OCI-LY7 (cell line): ENCODE measurements around the gene NOX3. TPM values are rescaled to one million over a fixed set of nuclear protein-coding genes. Genes with fewer than 3 reads are reported as not detected.

Experiments used
- BruUV-seq: library from RNA; stranded (reverse); fragments of 400-500 nt; replicated peaks from 2 replicates; lab custom pipeline; 2021; lab: Mats Ljungman, UMichigan
- CTCF ChIA-PET: fragments of 300-600 bp; sonication (Branson Sonifier 250); formaldehyde crosslinking; loops from one replicate; lab custom pipeline; 2022; ENCODE audit warnings: antibody characterized with exemption; ENCODE audit not compliant: unreplicated experiment; lab: Charles Lee
- POLR2A ChIA-PET: fragments of 300-600 bp; sonication (Branson Sonifier 250); formaldehyde crosslinking; loops from one replicate; lab custom pipeline; 2022; ENCODE audit warnings: antibody characterized with exemption; lab: Charles Lee
- DNase-seq: peaks from one replicate; pipeline ENCODE4 v3.0.0-alpha.2; 2015; ENCODE audit warnings: low spot score
- H2AFZ ChIP-seq: fragments of 200-600 bp; sonication (generic), shearing (Covaris generic); 2 replicates; pipeline ENCODE4 v1.6.1; 2014; ENCODE audit warnings: mild to moderate bottlenecking, antibody characterized with exemption, low read length, moderate library complexity
- H3K27ac ChIP-seq: fragments of 200-600 bp; sonication (generic); 2 replicates; pipeline ENCODE4 v1.5.1; 2014; ENCODE audit warnings: mixed run types, low read depth, mild to moderate bottlenecking, moderate library complexity, low read length, inconsistent platforms; ENCODE audit not compliant: poor library complexity, severe bottlenecking
- H3K36me3 ChIP-seq: fragments of 200-600 bp; sonication (generic); 2 replicates; pipeline ENCODE4 v1.6.1; 2014; ENCODE audit warnings: mild to moderate bottlenecking, antibody characterized with exemption, low read length, moderate library complexity, mixed read lengths; ENCODE audit not compliant: insufficient read depth
- H3K4me1 ChIP-seq: fragments of 200-600 bp; sonication (generic); 2 replicates; pipeline ENCODE4 v1.5.1; 2014; ENCODE audit warnings: mild to moderate bottlenecking, low read length; ENCODE audit not compliant: insufficient read depth, poor library complexity, severe bottlenecking
- H3K4me2 ChIP-seq: fragments of 200-600 bp; sonication (generic); 2 replicates; pipeline ENCODE4 v1.6.1; 2014; ENCODE audit warnings: mild to moderate bottlenecking, low read length
- H3K4me3 ChIP-seq: fragments of 200-600 bp; sonication (generic); 2 replicates; pipeline ENCODE4 v1.5.1; 2014; ENCODE audit warnings: mild to moderate bottlenecking, low read depth, low read length; ENCODE audit not compliant: poor library complexity, severe bottlenecking
- H3K79me2 ChIP-seq: fragments of 200-600 bp; sonication (generic); 2 replicates; pipeline ENCODE4 v1.6.1; 2016; ENCODE audit warnings: low read depth, mild to moderate bottlenecking, low read length, moderate library complexity, mixed read lengths; ENCODE audit not compliant: insufficient read depth
- H3K9me2 ChIP-seq: fragments of 200-600 bp; sonication (generic); 2 replicates; pipeline ENCODE4 v1.6.1; 2016; ENCODE audit warnings: mild to moderate bottlenecking, low read length, mixed read lengths; ENCODE audit not compliant: insufficient read depth
- H3K9me3 ChIP-seq: fragments of 200-600 bp; sonication (generic); 2 replicates; pipeline ENCODE4 v1.6.1; 2014; ENCODE audit warnings: mild to moderate bottlenecking, mixed run types, low read length, mixed read lengths
- H4K20me1 ChIP-seq: fragments of 200-600 bp; sonication (generic); 2 replicates; pipeline ENCODE4 v1.6.1; 2014; ENCODE audit warnings: mild to moderate bottlenecking, antibody characterized with exemption, low read length, moderate library complexity, mixed read lengths; ENCODE audit not compliant: insufficient read depth
- CTCF ChIP-seq: fragments of 200-600 bp; sonication (generic); conservative IDR thresholded peaks from 2 replicates; pipeline ENCODE4 v1.5.1; 2014; ENCODE audit warnings: mild to moderate bottlenecking, antibody characterized with exemption, low read length, moderate library complexity, mixed read lengths
- EZH2phosphoT487 ChIP-seq: fragments of 200-600 bp; sonication (generic); IDR thresholded peaks from 2 replicates; pipeline ENCODE4 v1.6.1; 2018; ENCODE audit warnings: low read depth, borderline replicate concordance, mild to moderate bottlenecking, mixed run types, antibody characterized with exemption, low read length, moderate library complexity, mixed read lengths
- intact Hi-C: fragments of 100-400 bp; cut with micrococcal nuclease; formaldehyde crosslinking; loops from one replicate; pipeline ENCODE4 v1.10.0; 2022; ENCODE audit not compliant: unreplicated experiment
- total RNA-seq, 2 experiments: library from RNA; depleted of rRNA in 1 of 2; stranded (reverse); fragments of >200 nt in 1 of 2; shearing (Covaris generic) in 1 of 2; gene quantifications; 2 replicates each; pipeline ENCODE4 v1.2.3, GENCODE V29; 2014 to 2022

The NOX3 gene
- total RNA-seq, 2 experiments from 2014 or later, result 0.22 TPM; not detected in 1

- POLR2A ChIA-PET, result no interaction called here
- CTCF ChIA-PET, result no interaction called here
These were observed 77.4 kb downstream of the NOX3 start for GRCh38 chr6:155378276-155378675.

GRCh38 chr6:155377061-155377460 lies 78.6 kb downstream of the NOX3 start:
- CTCF ChIA-PET, result no interaction called here
- intact Hi-C loops, result no loop called here

More at GRCh38 chr6:155378276-155378675, 77.4 kb downstream of the NOX3 start:
- no peaks in the 10 kb centered on the region for H3K4me1 ChIP-seq
- H3K27ac ChIP-seq, result no peak overlapping the region
- no peak for DNase-seq
- no peak overlapping the region for H3K4me2 ChIP-seq
- intact Hi-C loops, result no loop called here
- TF ChIP-seq CTCF (no peak), EZH2phosphoT487 (no peak)
- H2AFZ ChIP-seq, result no peak overlapping the region
- H3K4me3 ChIP-seq, result no peak overlapping the region
- no peaks in the 10 kb centered on the region for H3K9me3 ChIP-seq
- H3K9me2 ChIP-seq, result no peaks in the 10 kb centered on the region
- no TSS peak for BruUV-seq
- H3K79me2 ChIP-seq, result no peaks in the 10 kb centered on the region
- H4K20me1 ChIP-seq, result no peaks in the 10 kb centered on the region
- no peaks in the 10 kb centered on the region for H3K36me3 ChIP-seq

More at GRCh38 chr6:155377061-155377460, 78.6 kb downstream of the NOX3 start:
- no peak overlapping the region for H2AFZ ChIP-seq
- no peaks in the 10 kb centered on the region for H3K9me2 ChIP-seq
- BruUV-seq, result no TSS peak
- no peaks in the 10 kb centered on the region for H3K79me2 ChIP-seq
- no peaks in the 10 kb centered on the region for H3K9me3 ChIP-seq
- no peak for TF ChIP-seq EZH2phosphoT487
- TF ChIP-seq CTCF, result no peak
- POLR2A ChIA-PET, result no interaction called here
- H3K4me1 ChIP-seq, result no peaks in the 10 kb centered on the region
- H3K4me2 ChIP-seq, result no peak overlapping the region
- no peak for DNase-seq
- no peaks in the 10 kb centered on the region for H3K36me3 ChIP-seq
- no peak overlapping the region for H3K27ac ChIP-seq
- no peak overlapping the region for H3K4me3 ChIP-seq
- H4K20me1 ChIP-seq, result no peaks in the 10 kb centered on the region
